ENCODE measurements around the gene TNFAIP6. TPM values are rescaled to one million over a fixed set of nuclear protein-coding genes. Genes with fewer than 3 reads are reported as not detected.

Gene TNFAIP6
- total and polyA plus RNA-seq, 2 of the 8 experiments (the other 6 are each of a cell fraction or from before 2014, with no cell fraction given) = 1.1 to 2.0 TPM

- TF ChIP-seq CBX8 (IDR thresholded peaks at IDR 0.05; ENCODE audit: borderline replicate concordance, low read depth, low read length) (no peak), CREB1 (IDR thresholded peaks at IDR 0.05) (peak; percentile 86), SIX5 (IDR thresholded peaks at IDR 0.05; ENCODE audit: low read depth, low read length) (no peak), RNF2 (IDR thresholded peaks at IDR 0.05; ENCODE audit: borderline replicate concordance, low read depth, low read length, missing control alignments, poor library complexity, severe bottlenecking) (no peak), CTCF (IDR thresholded peaks at IDR 0.05; ENCODE audit: control extremely low read depth in 1 of 3, insufficient read depth in 1 of 3, low read depth in 1 of 3, low read length in 3 of 3) (peak; percentile 14 to 42 (median 41); a peak in 3 of 4 replicates), BRCA1 (IDR thresholded peaks at IDR 0.05; ENCODE audit: low read depth, low read length) (no peak), KDM1A (IDR thresholded peaks at IDR 0.05; ENCODE audit: borderline replicate concordance, low read length) (peak; percentile 25; the same call in 1 of the 2 replicates), SIN3A (conservative IDR thresholded peaks at IDR 0.05 in 1 of 2, IDR thresholded peaks at IDR 0.05 in 1 of 2; ENCODE audit: low read depth in 1 of 2, low read length in 2 of 2) (peak in 1 of 2 experiments; percentile 86; a peak in 3 of 4 replicates), GTF2F1 (IDR thresholded peaks at IDR 0.05; ENCODE audit: borderline replicate concordance, low read depth, low read length) (no peak), HDAC2 (IDR thresholded peaks at IDR 0.05; ENCODE audit: borderline replicate concordance in 1 of 2, low read depth in 2 of 2, low read length in 2 of 2) (no peak), YY1 (IDR thresholded peaks at IDR 0.05; ENCODE audit: low read depth, low read length) (peak; percentile 98), SRF (IDR thresholded peaks at IDR 0.05; ENCODE audit: low read depth, low read length) (peak; percentile 96)
Measured at GRCh38 chr2:151409601-151410484, 52.5 kb downstream of the TNFAIP6 start, which contains the start of gene RIF1 (continued).

Data from H1 (cell line).